ENCODE data around the gene COL1A1.

Gene COL1A1

GRCh38 chr17:50206604-50207293, 5.3 kb upstream of the COL1A1 start:
- Histone ChIP-seq H3K36me3 (no peaks in the 10 kb centered on the region), H3K27me3 (no peaks in the 10 kb centered on the region), H3K4me1 (peaks cover 0 to 89% (median 62%) of the 10 kb centered on the region in 4 donors), H3K27ac (peak overlapping the region; percentile 78 to 94), H3K4me3 (peak overlapping the region in 1 of 2 donors; percentile 31), H3K9me3 (no peaks in the 10 kb centered on the region)
- DNase-seq = peak; percentile 57 to 83
- TF ChIP-seq, protein P1, sequence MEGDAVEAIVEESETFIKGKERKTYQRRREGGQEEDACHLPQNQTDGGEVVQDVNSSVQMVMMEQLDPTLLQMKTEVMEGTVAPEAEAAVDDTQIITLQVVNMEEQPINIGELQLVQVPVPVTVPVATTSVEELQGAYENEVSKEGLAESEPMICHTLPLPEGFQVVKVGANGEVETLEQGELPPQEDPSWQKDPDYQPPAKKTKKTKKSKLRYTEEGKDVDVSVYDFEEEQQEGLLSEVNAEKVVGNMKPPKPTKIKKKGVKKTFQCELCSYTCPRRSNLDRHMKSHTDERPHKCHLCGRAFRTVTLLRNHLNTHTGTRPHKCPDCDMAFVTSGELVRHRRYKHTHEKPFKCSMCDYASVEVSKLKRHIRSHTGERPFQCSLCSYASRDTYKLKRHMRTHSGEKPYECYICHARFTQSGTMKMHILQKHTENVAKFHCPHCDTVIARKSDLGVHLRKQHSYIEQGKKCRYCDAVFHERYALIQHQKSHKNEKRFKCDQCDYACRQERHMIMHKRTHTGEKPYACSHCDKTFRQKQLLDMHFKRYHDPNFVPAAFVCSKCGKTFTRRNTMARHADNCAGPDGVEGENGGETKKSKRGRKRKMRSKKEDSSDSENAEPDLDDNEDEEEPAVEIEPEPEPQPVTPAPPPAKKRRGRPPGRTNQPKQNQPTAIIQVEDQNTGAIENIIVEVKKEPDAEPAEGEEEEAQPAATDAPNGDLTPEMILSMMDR (IDR thresholded peaks at IDR 0.05) = no peak
- intact Hi-C loops (cut with DNase I; ENCODE audit: low total_unique reads) = no loop called here

DNA sequence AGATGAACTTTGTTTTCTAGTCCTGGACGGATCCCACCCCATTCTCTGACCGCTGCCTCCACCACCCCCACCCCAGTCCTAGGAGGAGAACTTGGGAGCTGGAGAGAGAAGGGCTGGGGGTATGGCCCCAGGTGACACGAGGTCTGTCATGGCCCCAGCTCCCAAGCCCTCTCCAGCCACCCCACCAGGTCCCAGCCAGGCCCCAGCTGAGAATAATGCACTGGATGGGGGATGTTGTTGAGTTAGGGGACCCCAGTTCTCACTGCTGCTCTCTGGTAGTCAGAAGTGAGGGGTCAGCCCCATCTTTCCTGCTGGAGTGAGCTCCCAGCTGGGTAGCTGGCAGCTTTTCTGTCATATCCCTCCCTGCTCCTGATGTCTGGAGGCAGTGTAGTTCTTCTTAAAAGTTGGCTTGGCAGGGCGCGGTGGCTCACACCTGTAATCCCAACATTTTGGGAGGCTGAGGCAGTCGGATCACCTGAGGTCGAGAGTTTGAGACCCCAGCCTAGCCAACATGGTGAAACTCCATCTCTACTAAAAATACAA, 4.6 kb upstream of the COL1A1 start:
- H3K27ac ChIP-seq = peak overlapping the region; percentile 98 to 99

GRCh38 chr17:50205111-50205962, 3.9 kb upstream of the COL1A1 start:
- Histone ChIP-seq H3K4me1 (peaks cover 0 to 84% (median 52%) of the 10 kb centered on the region in 4 donors), H3K9me3 (no peaks in the 10 kb centered on the region), H3K27me3 (no peaks in the 10 kb centered on the region), H3K4me3 (no peak overlapping the region), H3K36me3 (no peaks in the 10 kb centered on the region), H3K27ac (peak overlapping the region; percentile 98 to 99)
- TF ChIP-seq, protein P1 (IDR thresholded peaks at IDR 0.05) = no peak
- intact Hi-C loops (cut with DNase I; ENCODE audit: low total_unique reads) = no loop called here
- DNase-seq = peak; percentile 34 to 77

More for the DNA sequence above, 4.6 kb upstream of the COL1A1 start:
- DNase-seq = peak in 1 of 2 donors; percentile 48
- Histone ChIP-seq H3K27me3 (no peaks in the 10 kb centered on the region), H3K4me1 (peaks cover 0 to 89% (median 59%) of the 10 kb centered on the region in 4 donors), H3K4me3 (no peak overlapping the region), H3K36me3 (no peaks in the 10 kb centered on the region), H3K9me3 (no peaks in the 10 kb centered on the region)
- intact Hi-C loops (cut with DNase I; ENCODE audit: low total_unique reads) = no loop called here
- TF ChIP-seq, protein P1 (IDR thresholded peaks at IDR 0.05) = no peak

DNA sequence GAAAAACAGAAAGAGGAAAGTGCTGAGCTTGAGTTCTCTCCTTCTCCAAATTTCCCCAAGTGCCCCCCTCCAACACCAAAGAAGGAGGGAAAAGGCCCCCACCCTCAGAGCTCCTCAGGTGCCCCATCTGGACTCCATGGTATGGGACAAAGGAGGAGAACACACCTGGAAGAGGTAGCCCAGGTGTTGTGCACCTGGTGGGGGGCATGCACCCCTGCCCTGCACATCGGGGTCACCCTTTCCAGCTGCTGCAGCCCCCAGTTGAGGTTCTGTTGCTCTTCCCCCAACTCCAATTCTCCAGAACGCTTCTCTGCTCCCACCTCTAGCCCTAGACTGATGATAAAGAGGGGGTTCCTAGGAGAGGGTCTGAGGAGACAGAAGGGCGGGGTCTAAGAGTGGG, 3.0 kb upstream of the COL1A1 start:
- H3K27ac ChIP-seq = peak overlapping the region; percentile 98 to 99
- DNase-seq = peak in 1 of 2 donors; percentile 9
- H3K4me1 ChIP-seq = peaks cover 0 to 78% (median 45%) of the 10 kb centered on the region in 4 donors
- H3K27me3 ChIP-seq = no peaks in the 10 kb centered on the region
- H3K36me3 ChIP-seq = peaks cover 0 to 2% (median 1%) of the 10 kb centered on the region in 3 donors
- H3K9me3 ChIP-seq = no peaks in the 10 kb centered on the region
- intact Hi-C loops (cut with DNase I; ENCODE audit: low total_unique reads) = no loop called here
- H3K4me3 ChIP-seq = no peak overlapping the region
- TF ChIP-seq, protein P1 (IDR thresholded peaks at IDR 0.05) = no peak

DNA sequence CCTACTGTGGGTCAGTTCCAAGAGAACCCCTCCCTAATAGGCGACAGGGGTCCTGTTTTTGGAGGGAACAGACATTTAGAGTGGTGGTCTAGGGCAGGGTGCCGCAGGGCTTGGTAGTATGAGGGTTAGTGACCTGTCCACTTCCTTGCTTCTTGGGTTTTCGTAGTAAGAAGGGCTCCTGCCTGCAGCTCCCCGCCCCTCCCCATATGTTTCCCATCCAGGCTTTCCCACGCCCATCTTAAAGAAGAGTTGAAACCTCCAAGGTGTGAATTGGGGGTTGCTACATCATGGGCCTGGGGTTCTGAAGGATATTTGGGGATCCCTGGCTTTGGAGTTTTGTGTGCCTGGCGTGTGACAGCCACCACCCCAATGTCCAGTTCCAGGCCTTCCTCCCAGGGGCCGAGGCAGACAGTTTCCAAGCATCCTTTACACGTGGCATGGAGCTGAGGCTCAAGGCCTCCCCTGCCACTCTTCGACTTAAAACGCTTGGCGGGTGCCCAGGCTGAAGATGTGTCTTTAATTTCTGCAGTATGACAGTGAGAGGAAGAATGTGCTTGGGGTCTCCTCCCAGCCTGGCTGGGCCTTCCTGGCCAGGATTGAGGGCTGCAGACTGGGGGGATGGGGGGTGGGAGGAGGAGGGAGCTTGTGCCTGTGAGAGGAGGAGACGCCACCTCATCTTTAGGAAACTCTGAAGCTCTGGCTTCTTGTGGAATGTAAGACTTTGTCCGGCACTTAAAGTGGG, 2.3 kb upstream of the COL1A1 start:
- Histone ChIP-seq H3K9me3 (no peaks in the 10 kb centered on the region), H3K4me3 (no peak overlapping the region), H3K4me1 (peaks cover 0 to 78% (median 47%) of the 10 kb centered on the region in 4 donors), H3K27me3 (no peaks in the 10 kb centered on the region), H3K36me3 (peaks cover 5 to 9% (median 6%) of the 10 kb centered on the region in 3 donors), H3K27ac (peak overlapping the region; percentile 98 to 99)
- intact Hi-C loops (cut with DNase I; ENCODE audit: low total_unique reads) = loop anchor here (2.0 kb wide), 1 partner anchor 93 kb away; no protein-coding TSS in a partner anchor
- TF ChIP-seq, protein P1 (IDR thresholded peaks at IDR 0.05) = no peak
- DNase-seq = peak in 1 of 2 donors; percentile 20

Measured in tibial artery (tissue), 4 donors.